ENCODE results near the gene EZH2.
A peak's percentile ranks its signal among the peaks of the same experiment; 100 is the strongest.

Gene EZH2

GRCh38 chr7:148802101-148802493, 82.0 kb downstream of the EZH2 start:
- Mint-ChIP-seq H3K36me3 (peaks cover 61% of the 10 kb centered on the region), H3K27me3 (no peaks in the 10 kb centered on the region), H3K27ac (peak overlapping the region; percentile 4), H3K4me3 (no peak overlapping the region), H3K9me3 (no peaks in the 10 kb centered on the region), H3K4me1 (no peaks in the 10 kb centered on the region)
- DNase-seq: no peak
- CTCF ChIA-PET: interaction anchor here (1.7 kb wide), 1 partner anchor 227 kb away, joined by 6 read pairs; no protein-coding TSS in a partner anchor

DNA sequence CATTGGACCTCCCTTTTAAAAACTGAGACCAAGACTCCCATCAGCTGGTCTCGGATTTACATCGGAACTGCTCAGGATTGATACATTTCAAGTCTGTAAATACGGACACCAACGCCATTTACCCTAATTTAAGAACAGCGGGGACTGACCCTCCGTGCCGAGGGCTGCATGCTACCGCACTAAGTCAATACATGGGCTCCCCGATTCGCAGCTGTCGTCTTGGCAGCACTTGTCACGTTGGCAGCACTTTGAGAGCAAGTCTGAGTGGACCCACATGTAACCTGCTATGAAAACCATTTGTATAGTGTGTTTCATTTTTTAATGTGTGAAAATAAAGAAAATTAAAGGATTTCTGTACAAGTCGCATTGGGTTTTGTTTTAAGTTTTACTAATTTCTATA, 83.4 kb downstream of the EZH2 start:
- Mint-ChIP-seq H3K9me3 (no peaks in the 10 kb centered on the region), H3K36me3 (peaks cover 57% of the 10 kb centered on the region), H3K27ac (no peak overlapping the region), H3K4me1 (no peaks in the 10 kb centered on the region), H3K27me3 (no peaks in the 10 kb centered on the region), H3K4me3 (no peak overlapping the region)
- DNase-seq: no peak
- CTCF ChIA-PET: no interaction called here

DNA sequence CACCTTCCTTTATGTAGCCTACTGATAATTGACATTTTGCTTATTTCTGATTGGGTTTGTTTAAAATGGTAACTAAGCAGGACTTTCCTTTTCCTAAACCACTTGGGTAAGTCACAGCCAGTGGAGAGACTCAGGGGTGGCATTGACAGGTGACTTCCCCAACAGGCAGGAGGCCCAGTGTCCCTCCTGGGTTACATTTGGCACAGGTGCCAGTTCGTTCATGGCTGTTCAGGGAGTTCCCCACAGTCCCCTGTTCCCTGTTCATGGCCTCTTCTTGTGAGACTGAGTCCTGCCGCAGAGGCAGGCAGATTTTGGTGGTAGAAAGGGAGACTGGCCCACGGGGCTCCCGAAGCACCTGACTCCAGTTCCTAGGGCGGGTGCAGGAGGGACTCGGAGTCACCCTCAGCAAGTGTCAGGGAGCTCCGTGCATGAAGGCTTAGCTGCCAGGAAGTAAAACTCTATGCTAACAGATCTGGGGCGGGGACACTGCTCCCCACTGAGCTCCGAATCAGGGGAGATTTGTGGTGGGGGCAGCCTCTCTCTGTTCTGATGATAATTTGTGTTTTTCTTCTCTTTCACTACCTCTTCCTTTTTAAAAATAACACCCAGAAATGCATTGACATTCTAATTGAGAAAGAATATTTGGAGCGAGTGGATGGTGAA, 84.1 kb downstream of the EZH2 start:
- DNase-seq: no peak
- CTCF ChIA-PET: interaction anchor here (0.8 kb wide), 1 partner anchor 225 kb away, joined by 3 read pairs; no protein-coding TSS in a partner anchor
- peaks cover 55% of the 10 kb centered on the region for H3K36me3 Mint-ChIP-seq

DNA sequence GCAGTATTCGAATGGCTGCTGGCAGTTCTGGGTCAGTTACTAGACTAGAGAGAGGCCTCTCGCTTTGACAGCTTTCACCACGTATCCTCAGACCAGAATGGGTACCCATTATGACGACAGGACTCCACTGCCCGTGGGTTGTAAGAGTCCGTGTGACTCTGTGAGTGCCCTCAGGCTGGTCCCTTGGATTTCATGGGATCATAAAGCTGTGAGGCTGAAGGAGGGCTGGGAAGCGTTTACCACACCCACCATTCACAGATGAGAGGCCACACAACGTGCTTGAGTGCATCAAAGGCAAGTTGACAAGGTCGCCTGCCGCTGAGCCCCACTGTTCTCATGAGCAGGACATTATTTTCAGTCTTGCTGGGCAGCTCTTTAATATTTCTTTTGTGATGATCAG, 87.2 kb downstream of the EZH2 start:
- Mint-ChIP-seq H3K9me3 (no peaks in the 10 kb centered on the region), H3K36me3 (peaks cover 65% of the 10 kb centered on the region), H3K27ac (no peak overlapping the region), H3K4me1 (peaks cover 5% of the 10 kb centered on the region), H3K4me3 (no peak overlapping the region), H3K27me3 (no peaks in the 10 kb centered on the region)
- no peak for DNase-seq
- CTCF ChIA-PET: no interaction called here

More for the DNA sequence above, 84.1 kb downstream of the EZH2 start:
- no peak overlapping the region for H3K4me3 Mint-ChIP-seq
- H3K27me3 Mint-ChIP-seq: no peaks in the 10 kb centered on the region
- no peaks in the 10 kb centered on the region for H3K9me3 Mint-ChIP-seq
- no peaks in the 10 kb centered on the region for H3K4me1 Mint-ChIP-seq
- no peak overlapping the region for H3K27ac Mint-ChIP-seq

DNA sequence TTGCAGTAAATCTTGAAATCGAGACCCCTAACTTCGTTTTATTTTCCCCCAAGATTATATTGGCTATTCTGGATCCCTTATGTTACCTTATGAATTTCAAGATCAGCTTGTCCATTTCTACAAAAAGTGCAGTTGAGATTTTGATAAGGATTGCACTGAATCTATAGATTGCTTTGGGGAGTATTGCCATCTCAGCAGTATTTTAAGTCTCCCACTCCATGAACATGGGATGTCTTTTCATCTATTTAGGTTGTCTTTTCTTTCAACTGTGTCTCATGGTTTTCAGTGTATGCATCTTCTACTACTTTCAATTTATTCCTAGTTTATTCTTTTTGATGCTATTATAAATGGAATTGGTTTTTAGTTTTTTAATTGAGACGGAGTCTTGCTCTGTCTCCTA, 89.6 kb downstream of the EZH2 start:
- CTCF ChIA-PET: no interaction called here

DNA sequence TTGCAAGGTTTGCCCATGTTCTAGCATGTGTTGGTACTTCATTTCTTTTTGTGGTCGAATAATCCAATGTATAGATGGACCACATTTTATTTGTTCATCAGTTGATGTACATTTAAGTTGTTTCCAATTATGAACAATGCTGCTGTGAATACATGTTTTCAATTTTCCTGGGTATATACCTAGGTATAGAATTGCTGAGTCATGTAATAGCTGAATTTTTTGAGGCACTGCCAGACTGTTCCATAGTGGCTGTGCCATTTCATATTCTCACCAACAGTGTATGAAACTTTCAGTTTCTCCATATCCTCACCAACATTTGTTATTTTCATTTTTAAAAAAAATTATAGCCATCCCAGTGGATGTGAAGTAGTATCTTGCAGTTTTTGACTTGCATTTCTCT, 90.5 kb downstream of the EZH2 start:
- H3K9me3 Mint-ChIP-seq: no peaks in the 10 kb centered on the region
- H3K4me1 Mint-ChIP-seq: peaks cover 5% of the 10 kb centered on the region
- H3K36me3 Mint-ChIP-seq: peaks cover 67% of the 10 kb centered on the region
- H3K27ac Mint-ChIP-seq: no peak overlapping the region
- H3K4me3 Mint-ChIP-seq: no peak overlapping the region
- DNase-seq: no peak
- CTCF ChIA-PET: no interaction called here
- no peaks in the 10 kb centered on the region for H3K27me3 Mint-ChIP-seq

More for the DNA sequence above, 89.6 kb downstream of the EZH2 start:
- Mint-ChIP-seq H3K36me3 (peaks cover 70% of the 10 kb centered on the region), H3K9me3 (no peaks in the 10 kb centered on the region), H3K4me3 (no peak overlapping the region), H3K27ac (no peak overlapping the region), H3K4me1 (peaks cover 5% of the 10 kb centered on the region), H3K27me3 (no peaks in the 10 kb centered on the region)
- no peak for DNase-seq

DNA sequence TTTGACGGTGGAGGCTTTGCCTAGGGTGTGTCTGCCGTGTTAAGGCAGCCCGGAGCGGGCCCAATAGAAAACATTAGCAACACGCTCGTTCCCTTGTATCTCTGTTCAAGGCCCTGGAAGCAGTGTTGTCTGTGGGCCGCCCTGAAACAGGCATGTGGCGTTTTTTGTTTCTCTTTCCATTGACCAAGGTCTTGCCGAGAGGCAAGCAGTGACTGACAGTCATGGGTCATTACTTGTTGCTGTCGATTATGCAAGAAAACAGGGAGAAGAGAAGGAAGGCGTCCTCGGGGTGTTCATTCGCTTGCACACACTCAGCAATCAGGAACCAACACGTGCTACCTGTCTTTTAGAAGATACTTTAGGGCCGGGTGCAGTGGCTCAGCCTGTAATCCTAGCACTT, 92.5 kb downstream of the EZH2 start:
- no peak overlapping the region for H3K4me3 Mint-ChIP-seq

DNA sequence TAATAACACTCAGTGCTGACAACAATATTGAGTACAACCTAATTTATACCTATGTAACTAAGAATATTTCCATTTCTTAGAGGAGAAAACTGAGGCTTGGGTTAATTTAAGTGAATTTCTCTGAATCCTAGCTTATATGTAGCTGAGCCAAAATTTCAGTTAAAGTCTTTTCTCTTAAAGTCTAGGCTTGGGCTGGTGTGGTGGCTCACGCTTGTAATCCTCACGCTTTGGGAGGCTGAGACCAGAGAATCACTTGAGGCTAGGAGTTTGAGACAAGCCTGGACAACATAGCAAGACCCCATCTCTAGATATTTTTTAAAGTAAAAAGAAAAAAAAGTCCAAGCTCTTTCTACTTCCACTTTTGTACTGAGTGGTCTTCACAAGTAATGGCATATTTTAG, 93.2 kb downstream of the EZH2 start:
- Mint-ChIP-seq H3K4me3 (no peak overlapping the region), H3K36me3 (peaks cover 69% of the 10 kb centered on the region), H3K27ac (no peak overlapping the region), H3K9me3 (no peaks in the 10 kb centered on the region), H3K27me3 (no peaks in the 10 kb centered on the region), H3K4me1 (peaks cover 5% of the 10 kb centered on the region)
- CTCF ChIA-PET: interaction anchor here (0.8 kb wide), 1 partner anchor 31 kb away, joined by 3 read pairs; no protein-coding TSS in a partner anchor
- DNase-seq: no peak

More for the DNA sequence above, 92.5 kb downstream of the EZH2 start:
- peaks cover 5% of the 10 kb centered on the region for H3K4me1 Mint-ChIP-seq
- CTCF ChIA-PET: interaction anchor here (0.8 kb wide), 1 partner anchor 32 kb away, joined by 3 read pairs; no protein-coding TSS in a partner anchor
- DNase-seq: no peak
- no peak overlapping the region for H3K27ac Mint-ChIP-seq
- peaks cover 70% of the 10 kb centered on the region for H3K36me3 Mint-ChIP-seq
- no peaks in the 10 kb centered on the region for H3K9me3 Mint-ChIP-seq
- H3K27me3 Mint-ChIP-seq: no peaks in the 10 kb centered on the region

GRCh38 chr7:148790131-148790726, 93.9 kb downstream of the EZH2 start:
- CTCF ChIA-PET: no interaction called here
- H3K27ac Mint-ChIP-seq: no peak overlapping the region
- no peaks in the 10 kb centered on the region for H3K27me3 Mint-ChIP-seq
- H3K4me1 Mint-ChIP-seq: peaks cover 5% of the 10 kb centered on the region
- peaks cover 67% of the 10 kb centered on the region for H3K36me3 Mint-ChIP-seq
- H3K9me3 Mint-ChIP-seq: no peaks in the 10 kb centered on the region
- no peak overlapping the region for H3K4me3 Mint-ChIP-seq
- no peak for DNase-seq

GRCh38 chr7:148789220-148789619, 94.9 kb downstream of the EZH2 start:
- Mint-ChIP-seq H3K4me3 (no peak overlapping the region), H3K36me3 (peaks cover 64% of the 10 kb centered on the region), H3K27me3 (no peaks in the 10 kb centered on the region), H3K27ac (peak overlapping the region; percentile 24), H3K4me1 (peaks cover 5% of the 10 kb centered on the region), H3K9me3 (no peaks in the 10 kb centered on the region)
- DNase-seq: no peak
- CTCF ChIA-PET: no interaction called here

DNA sequence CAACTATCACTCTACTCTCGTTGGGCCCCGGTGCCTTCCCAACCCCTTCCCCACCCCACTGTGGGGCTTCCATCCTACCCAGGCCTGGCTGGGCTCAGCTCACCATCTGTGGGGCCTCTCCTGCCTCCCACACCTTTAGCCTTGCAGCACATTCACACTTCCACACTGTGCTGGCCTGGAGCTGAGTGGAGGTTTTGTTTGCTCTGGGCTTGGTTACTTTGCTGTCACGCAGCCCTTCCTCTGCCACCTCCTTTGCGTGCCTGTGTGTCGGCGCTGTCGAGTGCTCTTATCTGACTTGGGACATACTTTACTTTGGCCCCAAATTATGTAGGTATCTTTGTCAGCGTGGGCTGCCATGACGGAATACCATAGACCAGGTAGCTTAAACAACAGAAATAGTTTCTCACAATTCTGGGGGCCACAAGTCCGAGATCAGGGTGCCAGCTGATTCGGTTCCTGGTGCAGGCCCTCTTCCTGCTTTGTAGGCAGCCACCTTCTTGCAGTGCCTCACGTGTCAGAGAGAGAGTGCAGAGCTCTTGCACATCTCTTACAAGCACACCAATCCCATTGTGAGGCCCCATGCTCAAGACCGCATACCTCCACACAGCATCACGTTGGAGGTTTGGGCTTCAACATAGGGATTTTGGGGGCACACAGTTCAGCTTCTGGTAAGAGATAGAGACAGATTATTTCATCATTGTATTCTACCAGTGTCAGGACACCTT, 96.4 kb downstream of the EZH2 start:
- CTCF ChIA-PET: no interaction called here

GRCh38 chr7:148783801-148784527, 100.1 kb downstream of the EZH2 start:
- H3K36me3 Mint-ChIP-seq: peaks cover 48% of the 10 kb centered on the region
- no peak overlapping the region for H3K4me3 Mint-ChIP-seq

More for the DNA sequence above, 96.4 kb downstream of the EZH2 start:
- H3K36me3 Mint-ChIP-seq: peaks cover 62% of the 10 kb centered on the region
- no peak overlapping the region for H3K27ac Mint-ChIP-seq
- H3K27me3 Mint-ChIP-seq: no peaks in the 10 kb centered on the region
- no peak for DNase-seq
- no peak overlapping the region for H3K4me3 Mint-ChIP-seq
- H3K4me1 Mint-ChIP-seq: peaks cover 2% of the 10 kb centered on the region
- H3K9me3 Mint-ChIP-seq: no peaks in the 10 kb centered on the region

GRCh38 chr7:148782757-148783456, 101.2 kb downstream of the EZH2 start:
- Mint-ChIP-seq H3K4me1 (no peaks in the 10 kb centered on the region), H3K27me3 (no peaks in the 10 kb centered on the region), H3K27ac (no peak overlapping the region), H3K4me3 (no peak overlapping the region), H3K36me3 (peaks cover 48% of the 10 kb centered on the region), H3K9me3 (no peaks in the 10 kb centered on the region)
- CTCF ChIA-PET: interaction anchor here (1.2 kb wide), 1 partner anchor 208 kb away, joined by 3 read pairs; no protein-coding TSS in a partner anchor
- DNase-seq: no peak

More at GRCh38 chr7:148783801-148784527, 100.1 kb downstream of the EZH2 start:
- CTCF ChIA-PET: interaction anchor here (1.2 to 1.7 kb wide), 2 partner anchors 179 to 209 kb away, joined by 3 read pairs; no protein-coding TSS in a partner anchor
- Mint-ChIP-seq H3K9me3 (no peaks in the 10 kb centered on the region), H3K27ac (no peak overlapping the region), H3K27me3 (no peaks in the 10 kb centered on the region), H3K4me1 (no peaks in the 10 kb centered on the region)
- no peak for DNase-seq
